ENCODE measurements around the gene U2SURP.
"Not testable (repeated sequence)": the region's sequence is repeated elsewhere in the genome, so short reads cannot be mapped to it uniquely, and the experiment has no call there.

U2SURP gene

DNA sequence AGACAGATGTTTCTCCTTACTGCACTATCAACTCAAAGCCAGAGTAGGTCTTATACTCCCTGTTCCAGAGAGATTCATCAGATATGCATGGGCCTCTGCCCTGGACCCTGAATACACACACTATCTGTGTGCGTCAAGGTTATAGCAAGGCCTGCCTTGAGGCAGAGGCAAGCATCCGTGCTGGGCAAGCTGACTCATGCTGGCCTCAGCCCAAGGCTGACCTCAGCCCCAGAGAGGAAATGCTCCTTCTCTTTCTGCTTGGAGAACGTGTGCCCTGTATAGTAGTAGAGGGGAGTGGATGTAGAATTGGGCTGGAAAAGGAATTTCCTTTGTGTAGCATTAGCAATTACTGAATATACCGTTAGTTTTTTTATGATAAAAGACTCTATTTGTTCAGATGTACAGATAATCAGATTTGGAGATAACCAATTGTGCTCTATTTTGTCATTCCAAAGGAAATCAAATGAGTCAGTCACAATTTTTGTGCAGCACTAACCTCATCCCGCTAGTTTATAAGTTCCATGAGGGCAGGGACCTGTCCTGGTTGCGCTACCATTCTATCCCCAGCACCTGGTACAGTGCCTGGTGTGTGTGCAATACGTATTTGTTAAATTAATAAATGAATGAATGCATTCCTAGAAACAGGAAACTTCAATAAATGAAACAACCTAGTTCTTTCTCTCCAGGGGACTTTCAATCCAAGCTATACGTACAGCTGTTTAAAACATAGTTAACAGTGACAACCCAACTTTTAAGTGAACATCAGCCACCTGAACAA is 24.6 kb upstream of the U2SURP start:
- peak; percentile 92 for DNase-seq (ENCODE audit: low spot score)

DNA sequence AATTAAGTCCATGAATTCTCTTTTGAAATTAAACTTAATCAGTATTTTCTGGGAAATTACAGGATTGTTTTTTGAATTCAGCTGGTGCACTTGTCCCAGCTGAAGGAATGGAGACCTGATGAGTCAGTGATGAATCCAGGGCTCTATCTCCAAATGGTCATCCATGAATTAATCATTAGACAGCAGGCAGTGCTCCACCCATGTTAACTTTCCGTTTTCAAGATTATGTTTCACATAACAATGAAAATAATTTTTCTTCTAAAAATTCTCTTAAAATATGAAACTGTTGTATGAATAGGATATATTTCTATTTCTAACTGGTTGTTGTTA is 24.0 kb upstream of the U2SURP start:
- peak; percentile 77 for DNase-seq (ENCODE audit: low spot score)

DNA sequence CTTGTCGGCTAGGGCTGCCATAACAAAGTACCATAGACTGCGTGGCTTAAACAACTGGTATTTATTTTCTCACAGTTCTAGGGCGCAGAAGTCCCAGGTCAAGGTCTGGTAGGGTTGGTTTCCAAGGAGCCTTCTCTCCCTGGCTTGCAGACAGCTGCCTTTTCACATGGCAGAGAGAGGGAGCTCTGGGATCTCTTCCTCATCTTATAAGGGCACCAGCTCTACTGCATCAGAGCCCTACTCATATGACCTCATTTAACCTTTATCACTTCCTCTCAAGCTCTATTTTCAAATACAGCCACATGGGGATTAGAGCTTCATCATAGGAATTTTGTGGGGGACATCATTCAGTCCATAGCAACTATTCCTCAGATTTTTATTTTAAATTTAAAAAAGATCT is 20.3 kb upstream of the U2SURP start:
- peak; percentile 50 for DNase-seq (ENCODE audit: low spot score)

DNA sequence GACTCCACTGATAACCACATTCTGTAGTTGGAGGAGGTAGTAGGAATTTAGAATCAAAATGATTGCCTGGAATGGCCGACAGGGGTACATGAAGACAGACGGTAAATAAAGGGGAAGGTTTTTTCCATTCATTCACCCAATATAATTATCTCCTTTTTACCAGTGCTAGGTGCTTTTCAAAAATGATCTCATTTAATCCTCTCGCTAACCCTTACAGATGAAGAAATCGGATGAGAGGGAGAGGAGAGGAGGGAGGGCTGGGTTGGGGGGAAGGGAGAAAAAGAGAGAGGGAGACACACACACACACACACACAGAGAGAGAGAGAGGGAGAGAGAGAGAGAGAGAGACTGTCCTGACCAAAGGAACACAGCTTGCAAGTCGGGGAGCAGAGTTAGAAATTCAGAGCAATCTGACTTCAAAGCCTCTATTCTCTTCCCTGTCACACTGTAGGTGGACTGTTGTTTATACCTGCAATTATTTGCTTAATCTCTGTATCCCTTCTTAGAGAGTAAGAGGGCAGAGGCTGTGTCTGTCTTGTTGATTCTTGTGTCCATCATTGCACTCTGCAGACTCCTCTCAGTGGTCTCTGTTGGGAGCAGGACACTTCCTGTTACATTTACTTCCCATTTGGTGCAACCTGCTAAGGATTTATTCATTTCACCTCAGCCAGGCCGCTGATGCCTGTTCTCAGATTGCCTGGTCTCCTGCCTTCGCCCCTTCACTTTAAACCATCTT is 19.2 kb upstream of the U2SURP start:
- no peak for DNase-seq (ENCODE audit: low spot score)

DNA sequence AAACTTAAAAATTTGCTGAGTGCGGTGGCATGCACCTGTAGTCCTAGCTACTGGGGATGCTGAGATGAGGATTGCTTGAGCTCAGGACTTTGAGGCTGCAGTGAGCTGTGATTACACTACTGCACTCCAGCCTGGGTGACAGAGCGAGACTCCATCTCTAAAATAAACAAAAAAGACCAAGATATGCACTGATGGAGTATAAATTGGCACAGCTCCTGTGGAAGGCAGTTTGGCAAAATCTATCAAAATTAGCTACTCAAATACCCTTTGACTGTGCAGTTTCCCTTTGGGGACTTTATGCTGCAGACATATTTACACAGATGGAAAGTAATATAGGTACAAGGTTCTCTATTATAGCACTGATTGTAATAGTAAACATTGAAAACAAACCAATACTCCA is 18.1 kb upstream of the U2SURP start:
- no peak for DNase-seq (ENCODE audit: low spot score)

DNA sequence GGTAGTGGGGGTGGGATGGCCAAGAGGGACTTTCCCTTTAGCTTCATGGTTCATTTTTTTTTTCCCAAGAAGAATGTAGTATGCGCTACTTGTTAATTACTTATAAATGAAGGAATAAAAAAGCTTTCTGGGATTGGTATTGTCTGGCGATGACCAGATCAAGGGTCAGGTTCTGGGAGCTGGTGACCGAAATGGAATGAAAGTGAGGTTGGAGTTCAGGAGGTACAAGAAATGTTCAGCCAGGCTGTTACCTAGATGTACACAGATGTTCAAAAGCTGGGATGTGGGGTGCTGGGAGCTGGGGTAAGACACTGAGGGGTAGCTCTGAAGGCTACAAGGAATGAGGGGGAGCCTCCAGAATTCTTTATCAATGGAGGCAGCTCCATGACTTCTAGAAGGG is 17.1 kb upstream of the U2SURP start:
- no peak for DNase-seq (ENCODE audit: low spot score)

DNA sequence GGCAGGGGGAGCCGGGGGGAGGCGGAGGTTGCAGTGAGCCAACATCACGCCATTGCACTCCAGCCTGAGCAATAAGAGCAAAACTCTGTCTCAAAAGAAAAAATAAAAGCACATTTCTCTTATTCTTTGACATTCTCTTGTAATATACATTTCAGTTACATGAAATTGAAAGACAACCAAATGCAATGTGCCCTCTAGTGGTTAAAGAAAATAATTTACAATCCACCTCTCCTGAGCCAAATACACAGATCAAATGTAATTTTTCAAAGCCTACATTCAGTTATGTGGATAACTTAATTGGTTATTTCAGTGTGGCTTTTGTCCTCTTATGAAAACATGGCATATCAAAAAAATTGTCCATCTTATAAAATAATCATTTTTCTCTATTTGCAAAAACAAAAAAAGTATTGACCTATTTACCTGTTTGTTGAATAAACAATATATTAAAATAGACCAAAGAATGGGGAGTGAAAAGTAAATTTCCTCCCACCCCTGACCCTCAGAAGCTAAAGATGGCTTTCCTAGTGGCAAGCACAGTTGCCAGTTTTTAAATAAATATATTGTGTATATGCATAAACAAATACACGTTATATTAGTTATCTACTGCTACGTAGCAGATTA is 14.2 kb upstream of the U2SURP start:
- peak; percentile 81 for DNase-seq (ENCODE audit: low spot score)

DNA sequence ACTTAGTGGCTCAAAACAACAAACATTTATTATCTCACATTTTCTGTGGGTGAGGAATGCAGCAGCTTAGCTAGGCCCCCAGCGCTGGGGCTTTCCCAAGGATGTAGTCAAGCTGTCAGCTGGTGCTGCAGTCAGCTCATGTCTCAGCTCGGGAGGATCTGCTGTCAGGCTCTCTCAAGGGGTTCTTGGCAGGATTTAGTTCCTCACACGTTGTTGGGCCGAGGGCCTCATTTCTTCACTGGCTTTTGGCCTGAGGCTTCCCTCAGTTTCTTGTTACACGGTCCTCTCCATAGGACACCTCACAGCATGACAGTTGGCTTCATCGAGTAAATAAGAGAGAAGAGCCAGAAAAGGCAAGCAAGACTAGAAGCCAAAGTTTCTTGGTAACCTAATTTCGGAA is 13.7 kb upstream of the U2SURP start:
- no peak for DNase-seq (ENCODE audit: low spot score)

DNA sequence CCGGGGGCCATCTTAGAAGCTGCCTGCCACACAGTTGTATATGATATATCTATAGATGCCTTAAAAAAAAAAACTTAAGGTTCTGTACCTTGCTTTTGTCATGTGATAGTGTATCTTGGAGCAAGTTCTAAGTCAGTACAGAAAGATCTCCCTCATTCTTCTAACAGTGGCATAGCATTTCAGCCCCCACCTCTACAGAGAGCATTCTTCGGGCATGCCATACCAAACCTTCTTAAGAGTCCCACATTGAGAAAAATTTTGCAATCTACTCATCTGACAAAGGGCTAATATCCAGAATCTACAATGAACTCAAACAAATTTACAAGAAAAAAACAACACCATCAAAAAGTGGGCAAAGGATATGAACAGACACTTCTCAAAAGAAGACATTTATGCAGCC is 13.1 kb upstream of the U2SURP start:
- DNase-seq (ENCODE audit: low spot score) = not testable (repeated sequence)

DNA sequence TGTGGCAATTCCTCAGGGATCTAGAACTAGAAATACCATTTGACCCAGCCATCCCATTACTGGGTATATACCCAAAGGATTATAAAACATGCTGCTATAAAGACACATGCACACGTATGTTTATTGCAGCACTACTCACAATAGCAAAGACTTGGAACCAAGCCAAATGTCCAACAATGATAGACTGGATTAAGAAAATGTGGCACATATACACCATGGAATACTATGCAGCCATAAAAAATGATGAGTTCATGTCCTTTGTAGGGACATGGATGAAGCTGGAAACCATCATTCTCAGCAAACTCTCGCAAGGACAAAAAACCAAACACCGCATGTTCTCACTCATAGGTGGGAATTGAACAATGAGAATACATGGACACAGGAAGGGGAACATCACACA is 12.5 kb upstream of the U2SURP start:
- not testable (repeated sequence) for DNase-seq (ENCODE audit: low spot score)

DNA sequence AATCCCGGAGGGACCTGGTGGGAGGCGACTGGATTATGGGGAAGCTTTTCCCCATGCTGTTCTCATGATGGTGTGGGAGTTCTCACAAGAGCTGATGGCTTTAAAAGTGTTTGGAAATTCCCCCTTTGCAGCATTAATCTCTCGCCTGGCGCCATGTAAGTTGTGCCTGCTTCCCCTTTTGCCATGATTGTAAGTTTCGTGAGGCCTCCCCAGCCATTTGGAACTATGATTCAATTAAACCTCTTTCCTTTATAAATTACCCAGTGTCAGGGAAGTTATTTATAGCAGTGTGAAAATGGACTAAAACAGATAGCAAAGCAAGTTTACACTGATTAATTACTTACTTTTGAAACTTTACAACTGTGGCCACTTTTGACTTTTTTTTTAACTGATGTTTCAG is 10.6 kb upstream of the U2SURP start:
- DNase-seq (ENCODE audit: low spot score) = no peak

DNA sequence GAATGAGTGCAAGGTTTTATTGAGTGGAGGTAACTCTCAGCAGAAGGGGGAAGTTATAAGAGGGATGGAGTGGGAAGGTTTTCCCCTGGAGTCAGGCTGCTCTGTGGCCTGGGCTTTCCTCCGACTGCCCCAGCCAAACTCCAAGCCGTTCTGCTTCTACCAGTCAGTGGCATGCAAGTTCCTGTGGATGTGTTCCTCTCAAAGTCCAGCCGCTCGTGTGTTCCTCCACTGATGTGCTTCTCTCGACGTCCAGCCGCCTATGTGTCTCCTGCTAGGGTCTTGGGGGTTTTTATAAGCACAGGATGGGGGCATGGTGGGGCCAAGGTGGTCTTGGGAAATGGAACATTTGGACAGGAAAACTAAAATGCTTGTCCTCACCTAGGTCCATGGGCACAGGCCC is 9.0 kb upstream of the U2SURP start:
- no peak for DNase-seq (ENCODE audit: low spot score)

DNA sequence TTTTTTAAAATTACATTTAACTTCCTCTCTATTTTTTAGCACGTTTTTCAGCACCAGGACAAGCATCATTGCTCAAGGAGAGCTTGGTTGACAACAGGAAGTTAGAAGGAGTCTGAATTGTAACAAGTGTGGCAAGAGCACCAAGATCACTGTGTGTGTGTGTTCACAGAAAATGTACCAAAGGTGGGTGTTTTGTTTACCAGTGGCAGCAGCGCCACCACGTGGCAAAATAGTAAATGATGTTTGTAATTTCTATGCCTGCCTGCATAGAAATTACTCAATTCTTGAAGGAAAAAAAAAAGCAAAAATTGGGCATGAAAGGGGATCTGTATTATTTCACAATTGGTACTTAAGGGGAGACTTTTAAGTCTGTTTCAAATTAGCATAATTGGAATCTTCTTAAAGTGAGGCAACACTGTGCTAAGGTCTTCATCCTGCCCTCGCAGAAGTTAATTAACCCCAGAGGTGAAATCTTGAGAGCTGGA is 7.4 kb upstream of the U2SURP start:
- DNase-seq (ENCODE audit: low spot score) = peak; percentile 90

DNA sequence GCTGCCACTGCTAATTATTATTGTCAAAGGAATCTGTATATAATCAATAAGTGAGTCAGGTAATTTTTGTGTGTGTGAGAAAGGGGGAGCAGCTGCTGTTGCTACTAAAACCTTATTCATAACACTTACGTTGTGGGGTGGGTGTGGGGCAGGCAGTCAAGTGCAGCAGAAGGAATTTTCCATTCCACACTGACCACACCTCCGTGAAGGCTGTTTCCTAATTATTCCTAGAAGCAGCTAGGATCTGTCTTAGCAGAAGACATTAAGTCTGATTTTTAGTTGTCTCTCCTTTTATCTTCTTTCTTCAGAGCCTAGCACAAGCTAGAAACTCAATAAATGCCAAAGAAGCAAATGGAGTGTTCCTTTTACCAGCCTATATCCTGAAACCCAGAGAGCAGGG is 4.0 kb upstream of the U2SURP start:
- DNase-seq (ENCODE audit: low spot score) = no peak

DNA sequence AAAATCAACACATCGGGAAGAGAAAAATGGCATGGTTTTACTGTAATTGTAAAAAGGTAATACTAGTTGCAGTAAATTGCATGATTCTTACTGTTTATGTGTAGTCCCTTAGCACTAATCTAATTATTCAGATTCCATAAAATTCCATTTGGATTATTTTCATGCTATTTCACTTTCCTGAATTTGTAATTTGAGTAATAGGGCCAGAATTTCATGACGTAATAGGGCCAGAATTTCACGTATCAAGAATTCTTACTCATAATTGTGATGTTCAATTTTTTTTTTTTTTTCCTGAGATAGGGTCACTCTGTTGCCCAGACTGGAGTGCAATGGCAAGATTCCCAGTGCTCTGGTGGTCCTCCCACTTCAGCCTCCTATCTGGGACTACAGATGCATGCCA is 2.9 kb upstream of the U2SURP start:
- DNase-seq (ENCODE audit: low spot score) = no peak

DNA sequence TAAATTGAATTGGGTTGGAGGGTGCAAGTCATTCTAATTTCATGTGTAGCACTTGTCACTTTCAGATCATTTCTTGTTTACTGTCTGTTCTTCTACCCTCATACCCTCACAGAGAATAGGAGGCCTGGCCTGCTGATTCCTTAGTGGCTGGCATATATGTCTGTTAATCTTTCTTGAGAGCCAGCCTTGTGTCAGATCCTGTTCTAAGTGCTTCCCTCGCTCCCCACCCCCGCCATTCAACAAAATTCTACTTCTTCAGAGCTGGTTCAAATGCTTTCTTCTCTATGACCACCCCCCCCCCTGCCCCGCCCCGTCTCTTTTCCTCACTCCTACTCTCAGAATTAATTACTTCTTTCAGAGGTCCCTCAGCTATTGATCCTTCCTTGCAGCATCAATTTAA is 1.5 kb upstream of the U2SURP start:
- no peak for DNase-seq (ENCODE audit: low spot score)

DNA sequence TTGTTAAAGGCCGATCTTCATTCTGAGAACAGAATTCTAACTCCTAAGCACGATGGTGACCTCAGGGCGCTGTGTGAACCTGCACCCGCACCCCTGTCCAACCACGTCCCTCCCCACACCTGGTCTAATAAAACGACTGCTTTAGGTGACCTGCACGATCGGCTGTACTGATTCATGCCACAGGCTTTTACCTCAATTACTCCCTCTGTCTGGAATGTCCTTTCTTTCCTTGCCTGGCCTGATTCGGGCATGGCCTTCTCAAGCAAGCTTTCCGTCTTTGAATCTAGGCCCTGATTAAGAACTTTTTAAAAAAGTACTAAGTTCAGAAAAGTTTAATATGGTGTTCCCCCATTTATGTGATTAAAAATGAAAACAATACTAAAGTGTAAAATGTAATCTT is 842 bp upstream of the U2SURP start:
- DNase-seq (ENCODE audit: low spot score) = no peak

DNA sequence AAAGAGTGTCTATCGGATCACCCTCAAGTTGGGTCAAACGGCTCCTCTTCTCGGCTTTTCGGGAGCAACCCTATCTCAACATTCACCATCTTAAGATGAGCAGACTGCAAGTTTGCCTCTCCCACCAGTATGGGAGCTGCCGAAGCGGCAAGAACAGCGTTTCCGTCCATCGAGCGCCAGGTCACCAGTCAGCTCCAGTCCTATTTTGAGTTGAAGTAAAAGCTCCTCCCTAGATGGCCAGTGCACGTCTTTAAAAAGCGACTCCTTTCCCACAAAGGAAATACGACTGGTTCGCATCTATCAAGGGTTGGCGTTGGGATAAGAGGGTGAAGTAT is 369 bp upstream of the U2SURP start:
- DNase-seq (ENCODE audit: low spot score) = no peak

DNA sequence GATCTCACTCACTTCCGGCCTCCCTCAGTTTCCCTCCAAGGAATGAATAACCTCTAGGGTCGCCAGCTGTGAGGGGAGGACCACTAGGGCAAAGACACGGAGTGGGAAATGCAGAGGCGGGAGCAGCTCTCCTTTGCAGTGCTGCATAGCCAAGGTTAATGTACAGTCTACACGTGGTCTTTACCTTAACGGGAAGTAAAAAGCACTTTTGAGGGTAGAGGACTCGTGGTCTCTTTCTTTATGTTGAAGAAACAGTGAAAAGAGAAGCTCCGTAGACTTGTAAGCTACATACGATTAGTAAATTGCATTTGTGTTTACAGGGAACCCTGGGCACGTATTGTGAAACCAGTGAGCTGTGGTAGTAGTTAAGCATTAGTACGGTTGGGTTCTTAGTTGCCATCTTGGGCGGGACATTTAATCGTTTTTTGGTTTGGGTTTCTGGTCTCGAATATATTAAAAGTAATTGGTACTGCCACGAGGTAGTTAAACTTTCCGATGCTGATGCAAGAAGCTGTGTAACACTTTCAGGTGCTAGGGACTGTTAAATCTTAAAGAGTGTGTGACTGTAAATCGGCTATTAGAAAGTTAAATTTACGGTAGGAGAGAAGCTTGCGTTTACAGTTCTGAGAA is 828 bp downstream of the U2SURP start:
- DNase-seq (ENCODE audit: low spot score) = peak; percentile 62

DNA sequence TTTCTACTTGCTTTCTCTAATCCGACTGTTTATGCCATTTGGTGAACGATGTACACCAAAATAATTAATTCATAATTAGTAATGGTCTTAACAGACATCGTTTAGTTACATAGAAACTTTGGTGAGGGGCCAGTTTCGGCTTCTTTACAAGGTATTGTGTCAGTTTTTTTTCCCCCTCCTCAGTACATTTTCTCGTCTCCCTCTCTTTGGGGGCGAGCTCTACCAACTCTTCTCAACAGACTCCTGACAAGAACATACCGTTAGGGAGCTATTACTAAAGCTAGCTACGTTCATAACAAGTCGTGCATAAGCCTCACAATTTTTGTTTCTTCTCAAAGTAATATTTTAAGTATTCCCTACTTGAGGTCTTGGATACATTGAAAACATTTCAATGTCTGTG is 1.4 kb downstream of the U2SURP start:
- DNase-seq (ENCODE audit: low spot score) = no peak

DNA sequence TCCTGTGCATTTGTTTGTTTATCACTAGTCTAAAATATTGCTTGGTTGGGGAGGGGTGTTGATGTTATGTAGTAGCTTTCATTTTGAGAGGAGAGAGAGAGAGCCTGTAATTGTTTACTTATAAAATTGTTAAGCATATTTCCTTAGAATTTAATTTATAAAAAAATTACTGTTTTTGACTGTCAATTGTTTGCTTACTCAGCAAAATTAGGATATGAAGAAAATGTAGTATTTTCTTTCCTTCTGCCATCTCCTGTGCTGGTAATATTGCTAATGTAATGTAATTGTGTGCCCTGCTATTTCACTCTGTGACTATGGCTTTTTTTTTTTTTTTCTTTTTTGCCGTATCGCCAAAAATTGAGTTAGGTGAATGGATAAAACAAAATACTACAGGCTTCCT is 3.5 kb downstream of the U2SURP start:
- DNase-seq (ENCODE audit: low spot score) = no peak

DNA sequence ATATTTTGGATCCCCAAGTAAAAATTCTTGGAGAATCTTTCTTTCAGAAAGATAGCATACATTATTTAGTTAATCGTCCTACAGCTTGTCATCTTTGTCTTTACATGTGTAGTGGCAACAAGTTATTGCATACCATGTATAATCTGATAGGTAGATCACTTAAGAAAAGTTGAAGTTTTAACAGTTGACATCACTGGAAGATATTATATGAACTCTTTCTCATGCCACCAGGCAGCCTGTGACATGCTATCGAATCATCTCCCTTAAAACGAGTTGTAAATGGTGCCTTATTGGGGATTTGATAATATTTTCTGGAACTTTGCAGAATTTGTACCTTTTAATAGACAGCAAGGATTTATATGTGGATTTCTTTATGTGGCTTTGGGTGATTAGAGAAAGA is 8.7 kb downstream of the U2SURP start:
- no peak for DNase-seq (ENCODE audit: low spot score)

DNA sequence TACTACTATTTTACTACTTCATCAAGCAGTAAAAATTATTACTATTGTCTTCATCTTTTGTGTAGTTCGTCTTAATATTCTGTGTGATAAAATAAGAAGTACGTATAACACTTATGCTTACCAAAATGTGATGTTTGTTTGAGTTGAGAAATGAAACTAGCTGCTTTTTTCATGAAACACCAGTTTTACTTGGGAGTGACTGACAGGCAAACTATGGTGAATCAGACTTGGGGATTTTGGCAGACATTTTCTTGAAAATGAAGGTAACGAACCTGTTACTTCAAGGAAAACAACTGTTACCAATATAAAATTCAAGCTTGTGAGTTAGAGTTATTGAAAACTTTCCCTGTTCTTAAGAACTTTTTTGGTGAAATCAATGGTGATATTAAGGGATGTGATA is 10.3 kb downstream of the U2SURP start:
- DNase-seq (ENCODE audit: low spot score) = no peak

Measured in hematopoietic multipotent progenitor cell treated with erythropoietin and hydrocortisone succinate and interleukin-3 and kit ligand, for 17 days (in vitro differentiated cells).